Sigmoid colon (tissue), 4 donors: ENCODE measurements around the gene PAK4.

ENCODE experiments used
- POLR2AphosphoS5 ChIP-seq, 4 donors: sonication (generic); formaldehyde crosslinking; IDR thresholded peaks; one replicate each; pipeline ENCODE4 v1.6.1; 2017; ENCODE audit warnings: antibody characterized with exemption in 4 of 4
- TF ChIP-seq, protein P1 (sequence below), 4 experiments: fragments of 450-650 bp in 3 of 4; fragments of 200-600 bp in 1 of 4; IDR thresholded peaks; one replicate each; pipeline ENCODE4 v1.5.1; 2016 to 2019; ENCODE audit warnings: antibody characterized with exemption in 4 of 4, mild to moderate bottlenecking in 3 of 4, moderate library complexity in 2 of 4

- TF ChIP-seq, protein P1, sequence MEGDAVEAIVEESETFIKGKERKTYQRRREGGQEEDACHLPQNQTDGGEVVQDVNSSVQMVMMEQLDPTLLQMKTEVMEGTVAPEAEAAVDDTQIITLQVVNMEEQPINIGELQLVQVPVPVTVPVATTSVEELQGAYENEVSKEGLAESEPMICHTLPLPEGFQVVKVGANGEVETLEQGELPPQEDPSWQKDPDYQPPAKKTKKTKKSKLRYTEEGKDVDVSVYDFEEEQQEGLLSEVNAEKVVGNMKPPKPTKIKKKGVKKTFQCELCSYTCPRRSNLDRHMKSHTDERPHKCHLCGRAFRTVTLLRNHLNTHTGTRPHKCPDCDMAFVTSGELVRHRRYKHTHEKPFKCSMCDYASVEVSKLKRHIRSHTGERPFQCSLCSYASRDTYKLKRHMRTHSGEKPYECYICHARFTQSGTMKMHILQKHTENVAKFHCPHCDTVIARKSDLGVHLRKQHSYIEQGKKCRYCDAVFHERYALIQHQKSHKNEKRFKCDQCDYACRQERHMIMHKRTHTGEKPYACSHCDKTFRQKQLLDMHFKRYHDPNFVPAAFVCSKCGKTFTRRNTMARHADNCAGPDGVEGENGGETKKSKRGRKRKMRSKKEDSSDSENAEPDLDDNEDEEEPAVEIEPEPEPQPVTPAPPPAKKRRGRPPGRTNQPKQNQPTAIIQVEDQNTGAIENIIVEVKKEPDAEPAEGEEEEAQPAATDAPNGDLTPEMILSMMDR (IDR thresholded peaks at IDR 0.05) = no peak
- no peak for TF ChIP-seq POLR2AphosphoS5 (IDR thresholded peaks at IDR 0.05)
These were observed 45.2 kb upstream of the PAK4 start for GRCh38 chr19:39080431-39080830.
